Raji (cell line): ENCODE results near the gene COL4A1.

Experiments used
- POLR2A ChIP-seq: IDR thresholded peaks from 2 replicates; pipeline ENCODE4 v1.6.1; 2011; ENCODE audit warnings: low read depth, low read length, control low read depth; ENCODE audit not compliant: insufficient read depth

The COL4A1 gene

GRCh38 chr13:110197026-110197425, 109.9 kb downstream of the COL4A1 start:
- no peak for TF ChIP-seq POLR2A

GRCh38 chr13:110195547-110196485, 111.1 kb downstream of the COL4A1 start:
- TF ChIP-seq POLR2A = no peak

GRCh38 chr13:110194451-110194850, 112.5 kb downstream of the COL4A1 start:
- no peak for TF ChIP-seq POLR2A

- no peak for TF ChIP-seq POLR2A
These were observed 113.5 kb downstream of the COL4A1 start for GRCh38 chr13:110193491-110193890.

- no peak for TF ChIP-seq POLR2A
These were observed 114.5 kb downstream of the COL4A1 start for GRCh38 chr13:110192472-110192871.

GRCh38 chr13:110187641-110188161, 119.3 kb downstream of the COL4A1 start:
- no peak for TF ChIP-seq POLR2A

GRCh38 chr13:110186231-110186855, 120.6 kb downstream of the COL4A1 start:
- TF ChIP-seq POLR2A = no peak

GRCh38 chr13:110185696-110186095, 121.3 kb downstream of the COL4A1 start:
- TF ChIP-seq POLR2A = no peak

GRCh38 chr13:110183910-110184309, 123.0 kb downstream of the COL4A1 start:
- TF ChIP-seq POLR2A = no peak

- TF ChIP-seq POLR2A = no peak
These were observed 124.5 kb downstream of the COL4A1 start for GRCh38 chr13:110182461-110182860.

GRCh38 chr13:110182003-110182402, 125.0 kb downstream of the COL4A1 start:
- no peak for TF ChIP-seq POLR2A

- TF ChIP-seq POLR2A = no peak
These were observed 127.2 kb downstream of the COL4A1 start for GRCh38 chr13:110179857-110180147.

- no peak for TF ChIP-seq POLR2A
These were observed 127.7 kb downstream of the COL4A1 start for GRCh38 chr13:110179116-110179856.

- no peak for TF ChIP-seq POLR2A
These were observed 129.2 kb downstream of the COL4A1 start for GRCh38 chr13:110177790-110178189.

GRCh38 chr13:110176431-110176830, 130.5 kb downstream of the COL4A1 start:
- TF ChIP-seq POLR2A = no peak
